ENCODE results near the gene NPDC1.

- TF ChIP-seq ZFP36 (IDR thresholded peaks at IDR 0.05; ENCODE audit: borderline replicate concordance, partially characterized antibody) (no peak), KDM1A (IDR thresholded peaks at IDR 0.05; ENCODE audit: low read depth) (no peak), POLR2A (IDR thresholded peaks at IDR 0.05; ENCODE audit: low read length) (no peak), CHD2 (IDR thresholded peaks at IDR 0.05; ENCODE audit: low read length, partially characterized antibody) (no peak), ZSCAN20 (CRISPR knock-in tag; IDR thresholded peaks at IDR 0.05) (no peak), RFX5 (IDR thresholded peaks at IDR 0.05) (no peak), TP53 (CRISPR knock-in tag; IDR thresholded peaks at IDR 0.05) (no peak), FOSL2 (IDR thresholded peaks at IDR 0.05) (no peak), FOSL2 (CRISPR knock-in tag; IDR thresholded peaks at IDR 0.05) (no peak), MAZ (IDR thresholded peaks at IDR 0.05; ENCODE audit: borderline replicate concordance, low read depth, low read length) (no peak), EP300 (IDR thresholded peaks at IDR 0.05) (no peak), CHD4 (IDR thresholded peaks at IDR 0.05; ENCODE audit: borderline replicate concordance) (no peak), SREBF2 (IDR thresholded peaks at IDR 0.05) (no peak)
- TF ChIP-seq, protein P1, sequence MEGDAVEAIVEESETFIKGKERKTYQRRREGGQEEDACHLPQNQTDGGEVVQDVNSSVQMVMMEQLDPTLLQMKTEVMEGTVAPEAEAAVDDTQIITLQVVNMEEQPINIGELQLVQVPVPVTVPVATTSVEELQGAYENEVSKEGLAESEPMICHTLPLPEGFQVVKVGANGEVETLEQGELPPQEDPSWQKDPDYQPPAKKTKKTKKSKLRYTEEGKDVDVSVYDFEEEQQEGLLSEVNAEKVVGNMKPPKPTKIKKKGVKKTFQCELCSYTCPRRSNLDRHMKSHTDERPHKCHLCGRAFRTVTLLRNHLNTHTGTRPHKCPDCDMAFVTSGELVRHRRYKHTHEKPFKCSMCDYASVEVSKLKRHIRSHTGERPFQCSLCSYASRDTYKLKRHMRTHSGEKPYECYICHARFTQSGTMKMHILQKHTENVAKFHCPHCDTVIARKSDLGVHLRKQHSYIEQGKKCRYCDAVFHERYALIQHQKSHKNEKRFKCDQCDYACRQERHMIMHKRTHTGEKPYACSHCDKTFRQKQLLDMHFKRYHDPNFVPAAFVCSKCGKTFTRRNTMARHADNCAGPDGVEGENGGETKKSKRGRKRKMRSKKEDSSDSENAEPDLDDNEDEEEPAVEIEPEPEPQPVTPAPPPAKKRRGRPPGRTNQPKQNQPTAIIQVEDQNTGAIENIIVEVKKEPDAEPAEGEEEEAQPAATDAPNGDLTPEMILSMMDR (IDR thresholded peaks at IDR 0.05): no peak
- TF ChIP-seq, protein P2, sequence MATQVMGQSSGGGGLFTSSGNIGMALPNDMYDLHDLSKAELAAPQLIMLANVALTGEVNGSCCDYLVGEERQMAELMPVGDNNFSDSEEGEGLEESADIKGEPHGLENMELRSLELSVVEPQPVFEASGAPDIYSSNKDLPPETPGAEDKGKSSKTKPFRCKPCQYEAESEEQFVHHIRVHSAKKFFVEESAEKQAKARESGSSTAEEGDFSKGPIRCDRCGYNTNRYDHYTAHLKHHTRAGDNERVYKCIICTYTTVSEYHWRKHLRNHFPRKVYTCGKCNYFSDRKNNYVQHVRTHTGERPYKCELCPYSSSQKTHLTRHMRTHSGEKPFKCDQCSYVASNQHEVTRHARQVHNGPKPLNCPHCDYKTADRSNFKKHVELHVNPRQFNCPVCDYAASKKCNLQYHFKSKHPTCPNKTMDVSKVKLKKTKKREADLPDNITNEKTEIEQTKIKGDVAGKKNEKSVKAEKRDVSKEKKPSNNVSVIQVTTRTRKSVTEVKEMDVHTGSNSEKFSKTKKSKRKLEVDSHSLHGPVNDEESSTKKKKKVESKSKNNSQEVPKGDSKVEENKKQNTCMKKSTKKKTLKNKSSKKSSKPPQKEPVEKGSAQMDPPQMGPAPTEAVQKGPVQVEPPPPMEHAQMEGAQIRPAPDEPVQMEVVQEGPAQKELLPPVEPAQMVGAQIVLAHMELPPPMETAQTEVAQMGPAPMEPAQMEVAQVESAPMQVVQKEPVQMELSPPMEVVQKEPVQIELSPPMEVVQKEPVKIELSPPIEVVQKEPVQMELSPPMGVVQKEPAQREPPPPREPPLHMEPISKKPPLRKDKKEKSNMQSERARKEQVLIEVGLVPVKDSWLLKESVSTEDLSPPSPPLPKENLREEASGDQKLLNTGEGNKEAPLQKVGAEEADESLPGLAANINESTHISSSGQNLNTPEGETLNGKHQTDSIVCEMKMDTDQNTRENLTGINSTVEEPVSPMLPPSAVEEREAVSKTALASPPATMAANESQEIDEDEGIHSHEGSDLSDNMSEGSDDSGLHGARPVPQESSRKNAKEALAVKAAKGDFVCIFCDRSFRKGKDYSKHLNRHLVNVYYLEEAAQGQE (IDR thresholded peaks at IDR 0.05): no peak
Observed at GRCh38 chr9:137089232-137089947, 43.4 kb upstream of the NPDC1 start.
